OCI-LY3 (cell line): ENCODE measurements around the gene ZFAND3.

Experiments
- H2AFZ ChIP-seq: fragments of 200-600, 300-600 bp; shearing (Covaris generic); 2 replicates; pipeline ENCODE4 v1.6.0; 2014; ENCODE audit warnings: antibody characterized with exemption, low read depth, low read length
- H3K27ac ChIP-seq: fragments of 200-600, 300-600 bp; sonication (generic); 2 replicates; pipeline ENCODE4 v1.5.1; 2014; ENCODE audit warnings: mild to moderate bottlenecking, low read length, moderate library complexity, mixed read lengths
- H3K27me3 ChIP-seq: fragments of 200-600, 300-600 bp; sonication (generic); 2 replicates; pipeline ENCODE4 v1.6.1; 2014; ENCODE audit warnings: low read depth, low read length, mixed read lengths
- H3K36me3 ChIP-seq: fragments of 200-600, 300-600 bp; sonication (generic); replicated peaks from 2 replicates; pipeline ENCODE3; 2014; ENCODE audit warnings: low read depth, low read length, mixed read lengths
- H3K4me1 ChIP-seq: fragments of 300-600, 200-600 bp; sonication (generic); 2 replicates; pipeline ENCODE4 v1.6.1; 2014; ENCODE audit warnings: low read length, mixed read lengths
- H3K4me2 ChIP-seq: fragments of 200-600, 300-600 bp; sonication (generic); 2 replicates; pipeline ENCODE4 v1.6.1; 2014; ENCODE audit warnings: low read length, mixed read lengths
- H3K4me3 ChIP-seq: fragments of 300-600, 200-600 bp; sonication (generic); 2 replicates; pipeline ENCODE4 v1.5.1; 2014; ENCODE audit warnings: antibody characterized with exemption, mild to moderate bottlenecking, low read length, moderate library complexity
- H3K79me2 ChIP-seq: fragments of 300-600, 200-600 bp; shearing (Covaris generic); 2 replicates; pipeline ENCODE4 v1.6.1; 2014; ENCODE audit warnings: mild to moderate bottlenecking, low read length, mixed read lengths
- H3K9ac ChIP-seq: fragments of 300-600, 200-600 bp; shearing (Covaris generic); 2 replicates; pipeline ENCODE4 v1.6.0; 2014; ENCODE audit warnings: mild to moderate bottlenecking, low read length, moderate library complexity
- H3K9me3 ChIP-seq: fragments of 200-600, 300-600 bp; shearing (Covaris generic); 2 replicates; pipeline ENCODE4 v1.6.1; 2014; ENCODE audit warnings: low read length, mixed read lengths; ENCODE audit not compliant: insufficient read depth
- H4K20me1 ChIP-seq: fragments of 200-600, 300-600 bp; sonication (generic); 2 replicates; pipeline ENCODE4 v1.6.1; 2016; ENCODE audit warnings: low read length, mixed read lengths; ENCODE audit not compliant: insufficient read depth
- CTCF ChIP-seq: fragments of 200-600, 300-600 bp; sonication (generic); IDR thresholded peaks from 2 replicates; pipeline ENCODE4 v1.5.1; 2014; ENCODE audit warnings: antibody characterized with exemption, low read length, low read depth
- EZH2phosphoT487 ChIP-seq: fragments of 200-600 bp; shearing (Covaris generic); IDR thresholded peaks from 2 replicates; pipeline ENCODE4 v1.6.1; 2018; ENCODE audit warnings: antibody characterized with exemption, mixed run types, low read depth

ZFAND3 gene

DNA sequence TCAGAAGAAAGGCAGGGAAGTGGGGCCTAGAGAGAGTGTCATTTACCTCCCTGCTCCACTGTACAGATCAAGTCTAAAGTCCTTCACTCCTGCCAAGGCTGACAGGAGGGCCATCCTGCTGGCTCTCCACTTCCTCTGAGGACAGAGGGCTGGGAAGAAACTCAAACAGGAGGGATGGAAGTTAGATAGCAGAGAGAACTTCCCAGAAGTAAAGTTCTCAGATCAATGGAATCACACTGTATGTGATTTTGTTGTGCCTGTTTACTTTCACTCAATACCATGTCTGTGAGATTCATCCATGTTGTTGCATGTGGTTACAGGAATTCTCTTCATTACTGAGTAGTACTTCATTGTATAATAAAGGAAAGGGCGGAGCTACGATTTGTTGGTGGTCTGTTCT, 32.3 kb upstream of the ZFAND3 start:
- H3K4me3 ChIP-seq: no peak overlapping the region

DNA sequence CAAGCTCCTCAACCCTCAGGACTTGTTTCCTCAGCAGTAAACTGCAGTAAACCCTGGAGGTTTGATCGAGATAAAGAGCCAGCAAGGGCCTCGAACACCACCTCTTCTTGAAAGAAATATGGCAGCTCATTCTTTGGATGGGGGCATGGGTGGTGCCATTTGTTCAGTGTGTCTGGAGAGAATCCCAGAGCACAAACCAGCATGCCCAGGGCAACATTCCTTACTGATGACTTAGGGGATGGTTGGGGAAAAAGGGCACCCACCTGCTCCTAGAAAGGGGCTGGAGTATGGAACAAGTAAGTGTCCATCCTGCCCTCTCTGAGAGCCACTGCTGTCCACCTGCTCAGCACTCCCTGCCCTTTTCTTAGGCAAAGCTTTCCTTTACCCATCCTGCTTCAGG, 31.3 kb upstream of the ZFAND3 start:
- no peaks in the 10 kb centered on the region for H3K36me3 ChIP-seq
- H3K79me2 ChIP-seq: no peaks in the 10 kb centered on the region
- no peaks in the 10 kb centered on the region for H3K9me3 ChIP-seq
- no peak overlapping the region for H3K9ac ChIP-seq
- H3K4me2 ChIP-seq: no peak overlapping the region
- H3K4me1 ChIP-seq: peaks cover 24% of the 10 kb centered on the region
- H4K20me1 ChIP-seq: no peaks in the 10 kb centered on the region
- no peak overlapping the region for H2AFZ ChIP-seq
- H3K27ac ChIP-seq: no peak overlapping the region
- peaks cover 13% of the 10 kb centered on the region; the same call in 1 of the 2 replicates for H3K27me3 ChIP-seq
- no peak for TF ChIP-seq EZH2phosphoT487
- no peak for TF ChIP-seq CTCF
- no peak overlapping the region for H3K4me3 ChIP-seq

More for the DNA sequence above, 32.3 kb upstream of the ZFAND3 start:
- peaks cover 13% of the 10 kb centered on the region; the same call in 1 of the 2 replicates for H3K27me3 ChIP-seq
- no peaks in the 10 kb centered on the region for H4K20me1 ChIP-seq
- no peaks in the 10 kb centered on the region for H3K9me3 ChIP-seq
- H3K4me1 ChIP-seq: peaks cover 22% of the 10 kb centered on the region
- H3K36me3 ChIP-seq: no peaks in the 10 kb centered on the region
- no peaks in the 10 kb centered on the region for H3K79me2 ChIP-seq
- no peak overlapping the region for H2AFZ ChIP-seq
- no peak for TF ChIP-seq CTCF
- no peak for TF ChIP-seq EZH2phosphoT487
- no peak overlapping the region for H3K27ac ChIP-seq
- H3K4me2 ChIP-seq: no peak overlapping the region
- no peak overlapping the region for H3K9ac ChIP-seq

DNA sequence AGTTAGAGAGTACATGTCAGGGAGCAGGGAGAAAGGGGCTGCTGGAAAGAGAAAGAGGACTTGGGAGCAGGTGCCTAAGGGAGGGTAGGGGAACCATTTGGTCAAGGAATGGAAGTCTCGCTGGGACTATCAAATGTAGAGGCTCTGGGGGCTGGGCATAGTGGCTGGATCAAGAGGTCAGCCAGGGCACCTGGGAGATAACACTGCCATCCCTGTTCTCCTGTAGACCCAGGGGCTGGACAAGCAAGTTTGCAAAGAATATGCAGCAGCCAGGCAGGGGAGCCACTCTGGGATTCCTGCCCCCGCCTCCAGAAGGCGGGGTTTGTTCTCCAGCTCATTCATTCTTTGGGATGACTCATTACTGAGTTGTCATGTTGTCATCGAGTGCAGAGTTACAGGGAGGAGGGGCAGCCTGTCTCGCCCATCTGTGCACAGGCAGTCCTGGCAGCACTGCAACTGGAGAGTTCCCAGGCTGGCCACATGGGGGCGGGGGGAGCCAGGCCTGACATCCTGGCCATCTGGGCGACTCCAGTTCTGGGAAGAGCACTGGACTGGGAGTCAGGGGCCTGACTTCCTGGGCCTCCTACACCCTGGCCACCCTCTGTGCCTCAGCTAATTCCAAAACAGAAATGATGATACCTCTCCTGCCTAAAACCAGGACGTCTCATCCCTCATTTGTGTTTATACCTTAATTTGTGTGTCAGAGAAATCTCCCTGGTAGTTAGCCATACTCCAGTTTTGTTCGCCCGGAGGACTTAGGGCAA, 28.2 kb upstream of the ZFAND3 start:
- TF ChIP-seq EZH2phosphoT487 (no peak), CTCF (peak; percentile 95)
- Histone ChIP-seq H3K4me2 (peak overlapping the region; percentile 34), H3K27me3 (no peaks in the 10 kb centered on the region), H3K36me3 (no peaks in the 10 kb centered on the region), H3K9me3 (no peaks in the 10 kb centered on the region), H3K27ac (no peak overlapping the region), H3K4me3 (0 out of 2 replicates have a peak overlapping the region, but pooled peaks have one; percentile 4), H3K9ac (no peak overlapping the region), H4K20me1 (no peaks in the 10 kb centered on the region), H3K4me1 (peaks cover 17% of the 10 kb centered on the region), H2AFZ (0 out of 2 replicates have a peak overlapping the region, but pooled peaks have one; percentile 35), H3K79me2 (no peaks in the 10 kb centered on the region)

- H3K27me3 ChIP-seq: no peaks in the 10 kb centered on the region
- no peak overlapping the region for H3K9ac ChIP-seq
- H3K79me2 ChIP-seq: no peaks in the 10 kb centered on the region
- H4K20me1 ChIP-seq: no peaks in the 10 kb centered on the region
- H3K36me3 ChIP-seq: no peaks in the 10 kb centered on the region
- H3K4me2 ChIP-seq: no peak overlapping the region
- TF ChIP-seq CTCF (no peak), EZH2phosphoT487 (no peak)
- no peak overlapping the region for H2AFZ ChIP-seq
- peaks cover 17% of the 10 kb centered on the region for H3K4me1 ChIP-seq
- no peak overlapping the region for H3K27ac ChIP-seq
- no peaks in the 10 kb centered on the region for H3K9me3 ChIP-seq
- H3K4me3 ChIP-seq: no peak overlapping the region
Observed at GRCh38 chr6:37792457-37793033, 27.0 kb upstream of the ZFAND3 start.
